ENCODE data around the gene IFI6. TPM values are rescaled to one million over a fixed set of nuclear protein-coding genes. Genes with fewer than 3 reads are reported as not detected.
A peak's percentile ranks its signal among the peaks of the same experiment; 100 is the strongest.

IFI6 gene
- total and polyA plus RNA-seq, 4 donors, result 5.9 to 339 (median 169) TPM

DNA sequence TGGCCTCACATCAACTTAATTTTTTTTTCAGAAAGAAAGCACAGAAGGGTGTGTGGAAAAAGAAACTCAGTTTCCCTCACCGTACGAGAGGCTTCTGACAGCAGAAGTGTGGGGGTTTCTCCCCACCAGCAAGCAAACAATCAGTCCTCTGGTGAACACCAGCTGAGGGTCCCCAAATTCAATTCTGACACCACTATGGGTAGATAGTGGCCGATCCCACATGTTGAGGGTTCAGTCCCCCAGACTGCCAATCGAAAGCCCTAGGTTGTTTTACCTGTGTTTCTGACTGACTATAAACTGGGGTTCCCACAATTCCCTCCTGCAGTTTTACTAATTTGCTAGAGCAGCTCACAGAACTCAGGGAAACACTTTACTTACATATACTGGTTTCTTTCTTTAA, 2.1 kb downstream of the IFI6 start:
- H3K9me3 ChIP-seq (ENCODE audit: control insufficient read depth in 4 of 4, low read length in 3 of 4), result no peaks in the 10 kb centered on the region
- no peak overlapping the region for H3K4me3 ChIP-seq (ENCODE audit: low read depth in 1 of 3, low read length in 3 of 3)
- no peak for DNase-seq (ENCODE audit: low spot score)
- TF ChIP-seq FOXA2 (IDR thresholded peaks at IDR 0.05) (no peak), YY1 (IDR thresholded peaks at IDR 0.05) (no peak), GABPA (IDR thresholded peaks at IDR 0.05 in 1 of 2, conservative IDR thresholded peaks at IDR 0.05 in 1 of 2) (no peak), FOXA1 (IDR thresholded peaks at IDR 0.05) (no peak), HNF4G (IDR thresholded peaks at IDR 0.05) (no peak), HNF4A (conservative IDR thresholded peaks at IDR 0.05) (no peak)
- TF ChIP-seq, protein P1, sequence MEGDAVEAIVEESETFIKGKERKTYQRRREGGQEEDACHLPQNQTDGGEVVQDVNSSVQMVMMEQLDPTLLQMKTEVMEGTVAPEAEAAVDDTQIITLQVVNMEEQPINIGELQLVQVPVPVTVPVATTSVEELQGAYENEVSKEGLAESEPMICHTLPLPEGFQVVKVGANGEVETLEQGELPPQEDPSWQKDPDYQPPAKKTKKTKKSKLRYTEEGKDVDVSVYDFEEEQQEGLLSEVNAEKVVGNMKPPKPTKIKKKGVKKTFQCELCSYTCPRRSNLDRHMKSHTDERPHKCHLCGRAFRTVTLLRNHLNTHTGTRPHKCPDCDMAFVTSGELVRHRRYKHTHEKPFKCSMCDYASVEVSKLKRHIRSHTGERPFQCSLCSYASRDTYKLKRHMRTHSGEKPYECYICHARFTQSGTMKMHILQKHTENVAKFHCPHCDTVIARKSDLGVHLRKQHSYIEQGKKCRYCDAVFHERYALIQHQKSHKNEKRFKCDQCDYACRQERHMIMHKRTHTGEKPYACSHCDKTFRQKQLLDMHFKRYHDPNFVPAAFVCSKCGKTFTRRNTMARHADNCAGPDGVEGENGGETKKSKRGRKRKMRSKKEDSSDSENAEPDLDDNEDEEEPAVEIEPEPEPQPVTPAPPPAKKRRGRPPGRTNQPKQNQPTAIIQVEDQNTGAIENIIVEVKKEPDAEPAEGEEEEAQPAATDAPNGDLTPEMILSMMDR (IDR thresholded peaks at IDR 0.05; ENCODE audit: low read depth, low read length, missing input control), result no peak
- TF ChIP-seq, protein P2, sequence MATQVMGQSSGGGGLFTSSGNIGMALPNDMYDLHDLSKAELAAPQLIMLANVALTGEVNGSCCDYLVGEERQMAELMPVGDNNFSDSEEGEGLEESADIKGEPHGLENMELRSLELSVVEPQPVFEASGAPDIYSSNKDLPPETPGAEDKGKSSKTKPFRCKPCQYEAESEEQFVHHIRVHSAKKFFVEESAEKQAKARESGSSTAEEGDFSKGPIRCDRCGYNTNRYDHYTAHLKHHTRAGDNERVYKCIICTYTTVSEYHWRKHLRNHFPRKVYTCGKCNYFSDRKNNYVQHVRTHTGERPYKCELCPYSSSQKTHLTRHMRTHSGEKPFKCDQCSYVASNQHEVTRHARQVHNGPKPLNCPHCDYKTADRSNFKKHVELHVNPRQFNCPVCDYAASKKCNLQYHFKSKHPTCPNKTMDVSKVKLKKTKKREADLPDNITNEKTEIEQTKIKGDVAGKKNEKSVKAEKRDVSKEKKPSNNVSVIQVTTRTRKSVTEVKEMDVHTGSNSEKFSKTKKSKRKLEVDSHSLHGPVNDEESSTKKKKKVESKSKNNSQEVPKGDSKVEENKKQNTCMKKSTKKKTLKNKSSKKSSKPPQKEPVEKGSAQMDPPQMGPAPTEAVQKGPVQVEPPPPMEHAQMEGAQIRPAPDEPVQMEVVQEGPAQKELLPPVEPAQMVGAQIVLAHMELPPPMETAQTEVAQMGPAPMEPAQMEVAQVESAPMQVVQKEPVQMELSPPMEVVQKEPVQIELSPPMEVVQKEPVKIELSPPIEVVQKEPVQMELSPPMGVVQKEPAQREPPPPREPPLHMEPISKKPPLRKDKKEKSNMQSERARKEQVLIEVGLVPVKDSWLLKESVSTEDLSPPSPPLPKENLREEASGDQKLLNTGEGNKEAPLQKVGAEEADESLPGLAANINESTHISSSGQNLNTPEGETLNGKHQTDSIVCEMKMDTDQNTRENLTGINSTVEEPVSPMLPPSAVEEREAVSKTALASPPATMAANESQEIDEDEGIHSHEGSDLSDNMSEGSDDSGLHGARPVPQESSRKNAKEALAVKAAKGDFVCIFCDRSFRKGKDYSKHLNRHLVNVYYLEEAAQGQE (IDR thresholded peaks at IDR 0.05), result no peak
- TF ChIP-seq, protein P3, sequence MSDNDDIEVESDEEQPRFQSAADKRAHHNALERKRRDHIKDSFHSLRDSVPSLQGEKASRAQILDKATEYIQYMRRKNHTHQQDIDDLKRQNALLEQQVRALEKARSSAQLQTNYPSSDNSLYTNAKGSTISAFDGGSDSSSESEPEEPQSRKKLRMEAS (IDR thresholded peaks at IDR 0.05), result no peak
- H3K27ac ChIP-seq (ENCODE audit: low read depth in 1 of 2, low read length in 2 of 2), result no peak overlapping the region
- H3K4me1 ChIP-seq (ENCODE audit: control insufficient read depth in 4 of 4, insufficient read depth in 4 of 4, low read length in 3 of 4), result peaks cover 5 to 35% (median 23%) of the 10 kb centered on the region in 4 donors
- H3K9ac ChIP-seq (ENCODE audit: low read depth in 1 of 2, low read length in 2 of 2), result no peak overlapping the region
- no peaks in the 10 kb centered on the region for H3K27me3 ChIP-seq (ENCODE audit: control insufficient read depth in 4 of 4, insufficient read depth in 4 of 4, low read length in 3 of 4)
- WGBS, result 78% methylated on average over 4 of the region's 4 CpGs
- H3K36me3 ChIP-seq (ENCODE audit: control insufficient read depth in 4 of 4, insufficient read depth in 3 of 4, low read depth in 1 of 4, low read length in 3 of 4), result peaks cover 3 to 11% (median 4%) of the 10 kb centered on the region in 4 donors

DNA sequence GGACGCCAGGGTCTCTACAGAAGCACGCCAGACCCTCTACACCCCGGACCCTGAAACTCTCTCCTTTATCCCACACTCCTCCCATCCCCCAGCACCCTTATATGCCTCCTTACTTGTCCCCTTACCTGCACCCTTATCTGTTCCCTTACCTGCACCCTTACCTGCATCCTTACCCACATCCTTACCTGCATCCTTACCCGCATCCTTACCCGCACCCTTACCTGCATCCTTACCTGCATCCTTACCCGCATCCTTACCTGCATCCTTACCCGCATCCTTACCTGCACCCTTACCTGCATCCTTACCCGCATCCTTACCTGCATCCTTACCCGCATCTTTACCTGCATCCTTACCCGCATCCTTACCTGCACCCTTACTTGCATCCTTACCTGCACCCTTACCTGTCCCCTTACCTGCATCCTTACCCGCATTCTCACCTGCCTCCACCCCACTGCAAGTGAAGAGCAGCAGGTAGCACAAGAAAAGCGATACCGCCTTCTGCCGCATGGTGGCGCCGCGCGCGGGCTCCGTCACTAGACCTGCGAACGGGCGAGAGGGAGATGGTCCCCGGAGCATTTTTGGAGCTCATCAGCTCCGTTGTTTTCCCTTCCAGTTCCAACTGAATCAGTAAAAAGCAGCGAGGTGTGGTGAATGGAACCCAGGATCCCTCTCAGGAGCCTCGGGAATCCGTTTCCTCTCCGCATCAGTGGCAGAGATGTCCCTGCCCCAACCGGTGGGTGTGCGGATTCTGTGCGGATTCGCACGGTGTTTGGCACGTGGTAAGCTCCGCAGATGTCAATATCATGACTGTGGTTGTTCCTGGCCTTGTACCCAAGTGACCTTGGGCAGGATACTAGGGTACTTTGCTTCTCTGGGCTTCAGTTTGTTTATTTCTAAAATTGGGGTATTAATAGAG, 2.9 kb downstream of the IFI6 start:
- TF ChIP-seq RXRA (IDR thresholded peaks at IDR 0.05) (no peak), JUND (IDR thresholded peaks at IDR 0.05) (no peak), NR2F2 (IDR thresholded peaks at IDR 0.05) (no peak), RAD21 (IDR thresholded peaks at IDR 0.05) (peak; percentile 75 to 89), FOXA1 (IDR thresholded peaks at IDR 0.05) (no peak), HNF4G (IDR thresholded peaks at IDR 0.05) (no peak), GABPA (IDR thresholded peaks at IDR 0.05 in 1 of 2, conservative IDR thresholded peaks at IDR 0.05 in 1 of 2) (no peak), EGR1 (IDR thresholded peaks at IDR 0.05; ENCODE audit: low read depth in 2 of 2) (no peak), HNF4A (conservative IDR thresholded peaks at IDR 0.05) (no peak), TAF1 (conservative IDR thresholded peaks at IDR 0.05) (no peak), SP1 (IDR thresholded peaks at IDR 0.05) (no peak)
- TF ChIP-seq, protein P2 (IDR thresholded peaks at IDR 0.05), result no peak
- TF ChIP-seq, protein P3 (IDR thresholded peaks at IDR 0.05), result no peak
- TF ChIP-seq, protein P1 (IDR thresholded peaks at IDR 0.05; ENCODE audit: low read depth, low read length, missing input control), result peak; percentile 74
- TF ChIP-seq, protein P4, sequence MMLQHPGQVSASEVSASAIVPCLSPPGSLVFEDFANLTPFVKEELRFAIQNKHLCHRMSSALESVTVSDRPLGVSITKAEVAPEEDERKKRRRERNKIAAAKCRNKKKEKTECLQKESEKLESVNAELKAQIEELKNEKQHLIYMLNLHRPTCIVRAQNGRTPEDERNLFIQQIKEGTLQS (IDR thresholded peaks at IDR 0.05), result no peak
- Histone ChIP-seq H3K9me3 (ENCODE audit: control insufficient read depth in 4 of 4, low read length in 3 of 4) (no peaks in the 10 kb centered on the region), H3K27me3 (ENCODE audit: control insufficient read depth in 4 of 4, insufficient read depth in 4 of 4, low read length in 3 of 4) (no peaks in the 10 kb centered on the region), H3K4me1 (ENCODE audit: control insufficient read depth in 4 of 4, insufficient read depth in 4 of 4, low read length in 3 of 4) (peaks cover 5 to 35% (median 23%) of the 10 kb centered on the region in 4 donors), H3K9ac (ENCODE audit: low read depth in 1 of 2, low read length in 2 of 2) (no peak overlapping the region), H3K4me3 (ENCODE audit: low read depth in 1 of 3, low read length in 3 of 3) (peak overlapping the region; percentile 35 to 46 (median 44)), H3K27ac (ENCODE audit: low read depth in 1 of 2, low read length in 2 of 2) (no peak overlapping the region), H3K36me3 (ENCODE audit: control insufficient read depth in 4 of 4, insufficient read depth in 3 of 4, low read depth in 1 of 4, low read length in 3 of 4) (peaks cover 3 to 11% (median 4%) of the 10 kb centered on the region in 4 donors)
- peak; percentile 92 for DNase-seq (ENCODE audit: low spot score)
- 17% methylated on average over 36 of the region's 36 CpGs for WGBS
